ENCODE measurements around the gene NCKAP1. TPM values are rescaled to one million over a fixed set of nuclear protein-coding genes. Genes with fewer than 3 reads are reported as not detected.
"Not testable (repeated sequence)": the region's sequence is repeated elsewhere in the genome, so short reads cannot be mapped to it uniquely, and the experiment has no call there.

Gene NCKAP1
- total RNA-seq, 1 donor from 2014 or later = 111 TPM

DNA sequence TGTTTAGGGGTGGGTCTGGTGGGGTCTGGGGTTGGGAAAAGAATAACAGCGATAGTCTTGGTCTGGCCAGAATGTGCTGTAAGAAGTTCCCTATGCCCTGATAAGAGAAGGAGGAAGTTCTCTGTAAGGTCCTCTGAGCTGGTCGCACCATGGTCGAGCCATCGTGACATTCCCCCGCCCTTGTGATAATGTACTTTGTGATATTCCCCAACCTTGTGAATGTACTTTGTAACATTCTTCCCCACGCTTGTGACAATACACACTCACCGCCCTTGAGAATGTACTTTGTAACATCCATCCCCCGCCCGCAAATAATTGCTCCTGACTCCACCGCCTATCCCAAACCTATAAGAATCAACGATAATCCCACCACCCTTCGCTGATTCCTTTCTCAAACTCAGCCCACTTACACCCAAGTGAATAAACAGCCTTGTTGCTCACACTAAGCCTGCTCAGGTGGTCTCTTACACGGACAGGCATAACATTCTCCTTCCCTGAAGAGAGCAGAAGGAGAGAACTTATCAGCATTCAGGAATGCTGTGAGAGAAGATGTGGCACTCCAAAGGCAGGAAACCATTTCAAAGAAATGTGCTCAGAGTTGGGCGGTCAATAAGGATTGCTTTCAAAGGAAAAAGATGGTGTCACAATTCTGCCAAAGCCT is 22.4 kb upstream of the NCKAP1 start:
- TF ChIP-seq, protein P1, sequence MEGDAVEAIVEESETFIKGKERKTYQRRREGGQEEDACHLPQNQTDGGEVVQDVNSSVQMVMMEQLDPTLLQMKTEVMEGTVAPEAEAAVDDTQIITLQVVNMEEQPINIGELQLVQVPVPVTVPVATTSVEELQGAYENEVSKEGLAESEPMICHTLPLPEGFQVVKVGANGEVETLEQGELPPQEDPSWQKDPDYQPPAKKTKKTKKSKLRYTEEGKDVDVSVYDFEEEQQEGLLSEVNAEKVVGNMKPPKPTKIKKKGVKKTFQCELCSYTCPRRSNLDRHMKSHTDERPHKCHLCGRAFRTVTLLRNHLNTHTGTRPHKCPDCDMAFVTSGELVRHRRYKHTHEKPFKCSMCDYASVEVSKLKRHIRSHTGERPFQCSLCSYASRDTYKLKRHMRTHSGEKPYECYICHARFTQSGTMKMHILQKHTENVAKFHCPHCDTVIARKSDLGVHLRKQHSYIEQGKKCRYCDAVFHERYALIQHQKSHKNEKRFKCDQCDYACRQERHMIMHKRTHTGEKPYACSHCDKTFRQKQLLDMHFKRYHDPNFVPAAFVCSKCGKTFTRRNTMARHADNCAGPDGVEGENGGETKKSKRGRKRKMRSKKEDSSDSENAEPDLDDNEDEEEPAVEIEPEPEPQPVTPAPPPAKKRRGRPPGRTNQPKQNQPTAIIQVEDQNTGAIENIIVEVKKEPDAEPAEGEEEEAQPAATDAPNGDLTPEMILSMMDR (IDR thresholded peaks at IDR 0.05; ENCODE audit: unreplicated experiment) = no peak
- Mint-ChIP-seq H3K27ac (no peak overlapping the region), H3K36me3 (ENCODE audit: insufficient read depth) (no peaks in the 10 kb centered on the region), H3K27me3 (no peaks in the 10 kb centered on the region), H3K9me3 (ENCODE audit: low read depth) (no peaks in the 10 kb centered on the region), H3K4me1 (ENCODE audit: low read depth) (peaks cover 10% of the 10 kb centered on the region), H3K4me3 (ENCODE audit: low read depth) (no peak overlapping the region)
- no peak for DNase-seq (ENCODE audit: low spot score, unreplicated experiment)

DNA sequence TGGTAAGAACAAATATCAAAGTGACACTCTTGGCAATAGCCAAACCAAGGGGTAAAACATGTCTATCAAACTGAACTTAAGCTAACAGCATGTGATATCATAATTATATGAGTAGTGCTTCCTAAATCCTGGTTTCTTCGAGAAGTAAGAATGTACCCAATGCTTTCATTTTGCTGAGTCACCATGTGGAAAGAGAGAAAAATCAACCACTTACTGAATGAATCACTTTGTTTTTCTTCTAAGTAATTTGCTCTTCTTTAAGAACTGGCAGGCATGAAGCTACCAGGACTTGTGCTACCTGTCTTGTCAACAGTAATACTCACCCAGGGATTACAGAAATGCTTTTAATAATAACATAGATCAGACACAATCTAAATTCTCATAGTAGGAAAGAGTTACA is 21.3 kb upstream of the NCKAP1 start:
- H3K27me3 Mint-ChIP-seq = no peaks in the 10 kb centered on the region
- H3K4me3 Mint-ChIP-seq (ENCODE audit: low read depth) = no peak overlapping the region
- H3K9me3 Mint-ChIP-seq (ENCODE audit: low read depth) = no peaks in the 10 kb centered on the region
- no peak for DNase-seq (ENCODE audit: low spot score, unreplicated experiment)
- peak overlapping the region; percentile 46 for H3K27ac Mint-ChIP-seq
- no peaks in the 10 kb centered on the region for H3K36me3 Mint-ChIP-seq (ENCODE audit: insufficient read depth)
- peaks cover 10% of the 10 kb centered on the region for H3K4me1 Mint-ChIP-seq (ENCODE audit: low read depth)
- TF ChIP-seq, protein P1 (IDR thresholded peaks at IDR 0.05; ENCODE audit: unreplicated experiment) = no peak

DNA sequence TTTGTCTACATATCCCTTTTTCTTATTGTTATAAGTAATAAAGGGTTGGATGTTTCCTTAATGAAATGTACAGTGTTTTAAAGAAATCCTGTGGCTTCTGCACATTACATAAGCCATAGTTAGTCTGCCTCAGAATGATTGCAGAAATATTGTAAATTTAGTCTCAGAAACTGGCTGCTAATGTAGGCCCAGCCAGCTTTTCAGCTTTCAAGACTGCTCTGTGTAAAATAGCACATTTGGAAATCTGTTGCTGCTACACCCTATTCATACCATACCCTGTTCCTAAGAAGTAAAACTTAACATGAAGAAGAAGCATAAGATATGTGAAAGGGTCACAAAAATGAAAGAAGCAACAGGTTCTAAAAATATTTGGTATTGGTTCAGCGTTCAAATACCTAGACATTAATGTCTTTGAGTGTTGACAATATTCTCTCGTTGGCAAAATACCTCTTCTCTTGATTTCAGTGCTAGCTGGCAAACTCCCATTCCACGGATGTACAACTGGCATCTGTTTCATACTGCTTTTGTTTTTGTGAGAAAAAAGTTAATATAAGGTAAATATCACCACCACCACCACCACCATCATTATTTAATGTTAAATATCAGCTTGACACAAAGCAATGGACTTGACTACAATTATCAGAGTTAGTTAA is 19.2 kb upstream of the NCKAP1 start:
- Mint-ChIP-seq H3K27me3 (no peaks in the 10 kb centered on the region), H3K4me3 (ENCODE audit: low read depth) (no peak overlapping the region), H3K9me3 (ENCODE audit: low read depth) (peaks cover 7% of the 10 kb centered on the region), H3K4me1 (ENCODE audit: low read depth) (peaks cover 9% of the 10 kb centered on the region), H3K36me3 (ENCODE audit: insufficient read depth) (no peaks in the 10 kb centered on the region), H3K27ac (peak overlapping the region; percentile 26)
- DNase-seq (ENCODE audit: low spot score, unreplicated experiment) = no peak
- TF ChIP-seq, protein P1 (IDR thresholded peaks at IDR 0.05; ENCODE audit: unreplicated experiment) = no peak

DNA sequence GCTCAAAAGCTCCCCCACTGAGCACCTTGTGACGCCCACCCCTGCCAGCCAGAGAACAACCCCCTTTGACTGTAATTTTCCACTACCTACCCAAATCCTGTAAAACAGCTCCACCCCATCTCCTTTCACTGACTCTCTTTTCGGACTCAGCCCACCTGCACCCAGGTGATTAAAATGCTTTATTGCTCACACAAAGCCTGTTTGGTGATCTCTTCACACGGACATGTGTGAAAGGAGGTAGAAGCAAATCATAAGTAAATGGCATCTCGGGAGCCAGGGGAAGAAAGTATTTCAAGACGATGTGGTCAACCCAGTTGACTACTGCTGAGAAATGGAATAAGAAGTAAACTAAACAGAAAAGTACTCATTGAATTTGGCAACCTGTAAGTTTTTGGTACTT is 11.2 kb upstream of the NCKAP1 start:
- no peaks in the 10 kb centered on the region for H3K36me3 Mint-ChIP-seq (ENCODE audit: insufficient read depth)
- no peaks in the 10 kb centered on the region for H3K27me3 Mint-ChIP-seq
- no peak overlapping the region for H3K27ac Mint-ChIP-seq
- TF ChIP-seq, protein P1 (IDR thresholded peaks at IDR 0.05; ENCODE audit: unreplicated experiment) = no peak
- no peaks in the 10 kb centered on the region for H3K4me1 Mint-ChIP-seq (ENCODE audit: low read depth)
- no peak for DNase-seq (ENCODE audit: low spot score, unreplicated experiment)
- H3K9me3 Mint-ChIP-seq (ENCODE audit: low read depth) = peaks cover 7% of the 10 kb centered on the region
- no peak overlapping the region for H3K4me3 Mint-ChIP-seq (ENCODE audit: low read depth)

DNA sequence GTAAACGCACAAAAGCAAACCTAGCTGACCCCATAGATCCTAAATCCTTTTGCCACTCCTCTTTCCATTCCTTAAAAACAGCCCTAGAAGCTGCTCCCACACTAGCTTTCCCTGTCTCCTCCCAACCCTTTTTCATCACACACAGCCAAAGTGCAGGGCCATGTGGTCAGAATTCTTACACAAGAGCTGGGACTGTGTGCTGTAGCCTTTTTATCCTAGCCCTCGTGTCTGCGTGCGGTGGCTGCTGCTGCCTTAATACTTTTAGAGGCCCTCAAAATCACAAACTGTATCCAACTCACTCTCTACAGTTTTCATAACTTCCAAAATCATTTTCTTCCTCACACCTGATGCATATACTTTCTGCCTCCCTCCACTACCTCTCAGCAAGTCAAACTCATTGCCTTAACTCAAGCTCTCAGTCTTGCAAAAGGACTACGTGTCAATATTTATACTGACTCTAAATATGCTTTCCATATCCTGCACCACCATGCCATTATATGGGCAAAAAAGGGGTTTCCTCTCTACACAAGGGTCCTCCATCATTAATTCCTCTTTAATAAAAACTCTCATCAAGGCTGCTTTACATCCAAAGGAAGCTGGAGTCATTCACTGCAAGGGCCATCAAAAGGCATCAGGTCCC is 9.3 kb upstream of the NCKAP1 start:
- not testable (repeated sequence) for H3K36me3 Mint-ChIP-seq (ENCODE audit: insufficient read depth); H3K27ac Mint-ChIP-seq; H3K4me3 Mint-ChIP-seq (ENCODE audit: low read depth); H3K9me3 Mint-ChIP-seq (ENCODE audit: low read depth); DNase-seq (ENCODE audit: low spot score, unreplicated experiment); H3K4me1 Mint-ChIP-seq (ENCODE audit: low read depth); H3K27me3 Mint-ChIP-seq

DNA sequence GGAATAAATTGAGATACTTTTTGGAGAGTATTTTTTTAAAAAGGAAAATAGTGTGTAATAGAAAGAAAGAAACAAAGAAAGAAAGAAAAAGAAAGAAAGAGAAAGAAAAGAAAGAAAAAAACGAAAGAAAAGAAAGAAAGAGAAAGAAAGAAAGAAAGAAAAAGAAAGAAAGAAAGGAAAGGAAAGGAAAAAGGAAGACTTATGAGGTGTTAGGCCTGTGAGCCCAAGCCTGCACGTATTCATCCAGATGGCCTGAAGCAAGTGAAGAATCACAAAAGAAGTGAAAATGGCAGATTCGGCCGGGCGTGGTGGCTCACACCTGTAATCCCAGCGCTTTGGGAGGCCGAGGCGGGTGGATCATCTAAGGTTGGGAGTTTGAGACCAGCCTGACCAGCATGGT is 5.3 kb upstream of the NCKAP1 start:
- not testable (repeated sequence) for H3K9me3 Mint-ChIP-seq (ENCODE audit: low read depth); DNase-seq (ENCODE audit: low spot score, unreplicated experiment); H3K36me3 Mint-ChIP-seq (ENCODE audit: insufficient read depth); H3K27ac Mint-ChIP-seq; H3K4me1 Mint-ChIP-seq (ENCODE audit: low read depth); H3K4me3 Mint-ChIP-seq (ENCODE audit: low read depth)
- peaks cover 21% of the 10 kb centered on the region for H3K27me3 Mint-ChIP-seq

Data from progenitor cell of endocrine pancreas (in vitro differentiated cells).